K562 (cell line): Measurements from ENCODE around the gene AXIN2. TPM values are rescaled to one million over a fixed set of nuclear protein-coding genes. Genes with fewer than 3 reads are reported as not detected.

Experiments
- ATAC-seq: fragments of 200-7000 bp; cut with Tn5 transposase; 3 replicates; pipeline ENCODE4 v1.9.1; 2020; ENCODE audit warnings: moderate library complexity
- BruUV-seq: library from RNA; stranded (reverse); fragments of 400-500 nt; replicated peaks from 2 replicates; lab custom pipeline; 2021; lab: Mats Ljungman, UMichigan
- CTCF ChIA-PET: fragments of 300-600 bp; formaldehyde crosslinking; extraction: SDS; loops from one replicate; lab custom pipeline; 2021; ENCODE audit warnings: low intra/inter-chr PET ratio; lab: Yijun Ruan, JAX
- POLR2A ChIA-PET: fragments of 300-600, 350-650 bp; sonication (Branson Sonifier 250); formaldehyde crosslinking; extraction: SDS; loops from one replicate; lab custom pipeline; 2021; ENCODE audit warnings: antibody characterized with exemption, inconsistent platforms; lab: Yijun Ruan, JAX
- DNase-seq, 4 experiments: peaks; one replicate each; pipeline versions ENCODE4 v3.0.0 to v3.0.0-alpha.2; 2011 to 2018; ENCODE audit warnings: low spot score in 3 of 4, mixed read lengths in 3 of 4; ENCODE audit errors: extremely low read depth in 1 of 4
- FAIRE-seq: peaks from 2 replicates; lab custom pipeline; 2011; peaks lifted over from hg19 to GRCh38; lab: Jason Lieb, UNC
- H2AFZ ChIP-seq: 2 replicates; pipeline ENCODE4 v1.6.0; 2011; ENCODE audit warnings: low read depth, low read length, control low read depth, inconsistent platforms
- H3K27ac ChIP-seq: fragments of 200-600 bp; 3 replicates; pipeline ENCODE4 v1.8.0; 2011; ENCODE audit warnings: low read depth, mild to moderate bottlenecking, control low read depth, inconsistent platforms, low read length, moderate library complexity, mixed read lengths; ENCODE audit errors: extremely low read depth
- H3K27me3 ChIP-seq, 2 experiments: fragments of 300-600 bp in 1 of 2; 2 replicates in 1 of 2; 3 replicates in 1 of 2; pipeline versions ENCODE4 v1.6.0 to v1.8.0; 2011; ENCODE audit warnings: inconsistent platforms in 2 of 2, low read length in 2 of 2, mild to moderate bottlenecking in 1 of 2, mixed read lengths in 1 of 2, moderate library complexity in 1 of 2; ENCODE audit not compliant: control insufficient read depth in 2 of 2, insufficient read depth in 2 of 2
- H3K36me3 ChIP-seq: fragments of 300-600 bp; 3 replicates; pipeline ENCODE4 v1.8.0; 2011; ENCODE audit warnings: mild to moderate bottlenecking, low read length, inconsistent platforms; ENCODE audit not compliant: control insufficient read depth, insufficient read depth
- H3K4me1 ChIP-seq, 2 experiments: fragments of 200-600 bp in 1 of 2; replicated peaks in 1 of 2; 2 replicates in 1 of 2; 3 replicates in 1 of 2; pipeline versions ENCODE4 v1.5.1 to v1.8.0; 2011; ENCODE audit warnings: inconsistent platforms in 2 of 2, low read length in 2 of 2, mild to moderate bottlenecking in 1 of 2, mixed read lengths in 1 of 2, moderate library complexity in 1 of 2; ENCODE audit not compliant: control insufficient read depth in 2 of 2, insufficient read depth in 2 of 2
- H3K4me2 ChIP-seq: 2 replicates; pipeline ENCODE4 v1.6.1; 2011; ENCODE audit warnings: low read length, control low read depth, inconsistent platforms, mixed read lengths; ENCODE audit not compliant: insufficient read depth
- H3K4me3 ChIP-seq: fragments of 200-600 bp; sonication (generic), shearing (Covaris generic); 2 replicates; pipeline ENCODE4 v1.5.1; 2016; ENCODE audit warnings: control low read depth, inconsistent platforms
- H3K79me2 ChIP-seq: fragments of 200-600 bp; 3 replicates; pipeline ENCODE4 v1.8.0; 2011; ENCODE audit warnings: low read length, inconsistent platforms; ENCODE audit not compliant: control insufficient read depth, insufficient read depth
- H3K9ac ChIP-seq, 2 experiments: 2 replicates each; pipeline versions ENCODE4 v1.6.0 to v1.6.1; 2011; ENCODE audit warnings: low read depth in 2 of 2, low read length in 2 of 2, control low read depth in 1 of 2, inconsistent platforms in 1 of 2, mild to moderate bottlenecking in 1 of 2, mixed read lengths in 1 of 2; ENCODE audit not compliant: insufficient read depth in 1 of 2
- H3K9me1 ChIP-seq: one replicate; pipeline ENCODE4 v1.6.0; 2011; ENCODE audit warnings: inconsistent platforms, mild to moderate bottlenecking, low read length, moderate library complexity; ENCODE audit not compliant: control insufficient read depth, insufficient read depth
- H3K9me3 ChIP-seq: replicated peaks from 2 replicates; pipeline ENCODE4 v1.5.1; 2011; ENCODE audit warnings: low read depth, low read length, inconsistent platforms; ENCODE audit not compliant: control insufficient read depth, insufficient read depth
- H4K20me1 ChIP-seq: replicated peaks from 2 replicates; pipeline ENCODE4 v1.6.1; 2011; ENCODE audit warnings: low read length, inconsistent platforms, mixed read lengths; ENCODE audit not compliant: control insufficient read depth, insufficient read depth
- CBX3 ChIP-seq, 2 experiments: IDR thresholded peaks; 1 replicate in 1 of 2; 2 replicates in 1 of 2; pipeline ENCODE4 v1.6.1; 2012; ENCODE audit warnings: inconsistent platforms in 2 of 2, low read length in 2 of 2, borderline replicate concordance in 1 of 2, control low read depth in 1 of 2
- EGR1 ChIP-seq: fragments of 450-650 bp; conservative IDR thresholded peaks from 2 replicates; pipeline ENCODE4 v1.6.1; 2017; ENCODE audit warnings: mild to moderate bottlenecking
- FOXJ2 ChIP-seq: fragments of 200-800 bp; sonication (Bioruptor generic); IDR thresholded peaks from 2 replicates; pipeline ENCODE4 v1.6.1; 2016; ENCODE audit warnings: missing genetic modification characterization, missing compliant biosample characterization
- KDM2B ChIP-seq: fragments of 250-450 bp; sonication (Bioruptor Pico); IDR thresholded peaks from 2 replicates; pipeline ENCODE4 v1.8.0; 2021; ENCODE audit warnings: mild to moderate bottlenecking, moderate library complexity
- MBD1 ChIP-seq: fragments of 250-450 bp; sonication (Bioruptor Pico); IDR thresholded peaks from 2 replicates; pipeline ENCODE4 v1.8.0; 2022; ENCODE audit warnings: inconsistent platforms
- MEF2A ChIP-seq: IDR thresholded peaks from 2 replicates; pipeline ENCODE4 v1.6.1; 2011; ENCODE audit warnings: low read depth, mild to moderate bottlenecking, low read length, moderate library complexity; ENCODE audit not compliant: control insufficient read depth
- NBN ChIP-seq: fragments of 450-650 bp; IDR thresholded peaks from 2 replicates; pipeline ENCODE4 v1.6.1; 2016; ENCODE audit warnings: low read depth, mild to moderate bottlenecking
- NCOA4 ChIP-seq: fragments of 450-650 bp; IDR thresholded peaks from 2 replicates; pipeline ENCODE4 v1.6.1; 2018; ENCODE audit warnings: mild to moderate bottlenecking; ENCODE audit not compliant: partially characterized antibody
- PKNOX1 ChIP-seq: fragments of 450-650 bp; IDR thresholded peaks from 2 replicates; pipeline ENCODE4 v1.6.1; 2016
- RBBP5 ChIP-seq: fragments of 200-600 bp; sonication (generic); IDR thresholded peaks from 2 replicates; pipeline ENCODE4 v1.6.1; 2012; ENCODE audit warnings: borderline replicate concordance, mild to moderate bottlenecking, low read length, control low read depth, inconsistent platforms; ENCODE audit not compliant: insufficient read depth, poor library complexity, severe bottlenecking
- RBFOX2 ChIP-seq: fragments of 200-400 bp; formaldehyde crosslinking; IDR thresholded peaks from 2 replicates; pipeline ENCODE4 v1.6.1; 2017; ENCODE audit warnings: low read depth, mild to moderate bottlenecking, low read length, moderate library complexity
- TOE1 ChIP-seq, 2 experiments: fragments of 450-650 bp in 1 of 2; sonication (generic) in 1 of 2; formaldehyde crosslinking in 1 of 2; IDR thresholded peaks; 2 replicates each; pipeline versions ENCODE4 v1.7.1 to v1.8.0; 2016 to 2022; ENCODE audit warnings: borderline replicate concordance in 2 of 2, mild to moderate bottlenecking in 2 of 2, antibody characterized with exemption in 1 of 2, inconsistent platforms in 1 of 2, low read depth in 1 of 2, missing genetic modification reagents in 1 of 2, moderate library complexity in 1 of 2
- XRCC5 ChIP-seq: fragments of 200-400 bp; formaldehyde crosslinking; IDR thresholded peaks from 2 replicates; pipeline ENCODE4 v1.6.1; 2017; ENCODE audit warnings: low read depth, mild to moderate bottlenecking, low read length
- ZKSCAN8 ChIP-seq: fragments of 200-800 bp; sonication (Bioruptor generic); IDR thresholded peaks from 2 replicates; pipeline ENCODE4 v1.6.1; 2016; ENCODE audit warnings: missing genetic modification characterization, missing compliant biosample characterization
- ZNF280A ChIP-seq: fragments of 450-650 bp; IDR thresholded peaks from 2 replicates; pipeline ENCODE4 v1.6.1; 2018; ENCODE audit warnings: mild to moderate bottlenecking, low read depth; ENCODE audit not compliant: partially characterized antibody
- WGBS: fragments of 100-300 bp; shearing (Covaris generic); methylation state at CpG from one replicate; pipeline ENCODE4 v1.1.6; 2016; ENCODE audit warnings: low coverage, mixed read lengths; ENCODE audit not compliant: insufficient coverage; ENCODE audit errors: missing lambda C conversion rate; 5-methylcytosine and 5-hydroxymethylcytosine counted together
- in situ Hi-C: fragments of 300-500 bp; cut with MboI; formaldehyde crosslinking; loops from 4 replicates; pipeline ENCODE4 v1.15.0; 2018; ENCODE audit warnings: inconsistent platforms, mixed read lengths
- intact Hi-C: fragments of 100-400 bp; cut with micrococcal nuclease; formaldehyde crosslinking; loops from 2 replicates; pipeline ENCODE4 v1.14.2; 2022
- polyA plus RNA-seq, 8 experiments: library from polyadenylated mRNA; depleted of rRNA in 4 of 8; stranded (reverse) in 5 of 8; unstranded in 3 of 8; fragments of >200 nt; fragmentation: Nextera tagmentation in 2 of 8; fragmentation: Illumina TruSeq in 1 of 8; extraction: Ambion mirVana in 2 of 8; extraction: Trizol in 1 of 8; gene quantifications; 2 replicates each; pipeline versions ENCODE4 v1.2.1 to v1.2.3, GENCODE V29; 2011 to 2014; ENCODE audit warnings: inconsistent platforms in 1 of 8, missing spikeins in 1 of 8
- total RNA-seq, 7 experiments: library from RNA; depleted of rRNA in 6 of 7; stranded (reverse); fragments of >200 nt in 6 of 7; fragmentation: Illumina TruSeq in 2 of 7; extraction: Trizol in 2 of 7; gene quantifications; 2 replicates each; pipeline versions ENCODE4 v1.2.1 to v1.2.3, GENCODE V29; 2011 to 2021; ENCODE audit warnings: low replicate concordance in 1 of 7

The AXIN2 gene
- total and polyA plus RNA-seq, 9 of the 15 experiments (the other 6 are each of a cell fraction or from before 2014, with no cell fraction given), result 0.21 to 3.3 (median 1.2) TPM

GRCh38 chr17:65537845-65538674 is 23.4 kb downstream of the AXIN2 start:
- ATAC-seq (peak; percentile 87), DNase-seq (peak; percentile 81 to 90 (median 85)), FAIRE-seq (peak; percentile 89)
- H4K20me1 ChIP-seq, result no peaks in the 10 kb centered on the region; the same call in 1 of the 2 replicates
- peak overlapping the region; percentile 78 for H2AFZ ChIP-seq
- ChIA-PET POLR2A (interaction anchor here (0.6 kb wide), 1 partner anchor 100 kb away, joined by 4 read pairs; no protein-coding TSS in a partner anchor), CTCF (no interaction called here)
- H3K4me2 ChIP-seq, result peak overlapping the region; percentile 77
- BruUV-seq, result no TSS peak
- H3K9me1 ChIP-seq, result no peaks in the 10 kb centered on the region
- H3K4me1 ChIP-seq, result peaks cover 0 to 23% of the 10 kb centered on the region in 2 experiments; a peak in 2 of 5 replicates
- peak overlapping the region; percentile 64 to 93 for H3K9ac ChIP-seq
- in situ Hi-C loops, result no loop called here
- H3K27ac ChIP-seq, result peak overlapping the region; percentile 79
- H3K27me3 ChIP-seq, result no peaks in the 10 kb centered on the region
- H3K36me3 ChIP-seq, result peaks cover 20% of the 10 kb centered on the region; the same call in 2 of the 3 replicates
- 29% methylated on average over 36 of the region's 50 CpGs for WGBS
- peak overlapping the region; percentile 49 for H3K4me3 ChIP-seq
- intact Hi-C loops, result no loop called here
- H3K79me2 ChIP-seq, result peaks cover 41% of the 10 kb centered on the region
- no peaks in the 10 kb centered on the region for H3K9me3 ChIP-seq
- TF ChIP-seq NBN (no peak), FOXJ2 (tag) (no peak), MBD1 (no peak), RBBP5 (no peak), PKNOX1 (no peak), EGR1 (peak; percentile 99), CBX3 (IDR thresholded peaks at IDR 0.05; ENCODE audit: borderline replicate concordance in 1 of 2, low read length in 2 of 2) (no peak), ZNF280A (no peak), TOE1 (IDR thresholded peaks at IDR 0.05; ENCODE audit: borderline replicate concordance) (no peak), TOE1 (CRISPR knock-in tag; IDR thresholded peaks at IDR 0.05; ENCODE audit: borderline replicate concordance, low read depth) (no peak), XRCC5 (no peak), ZKSCAN8 (CRISPR knock-in tag) (no peak), NCOA4 (no peak), KDM2B (CRISPR knock-in tag) (no peak), RBFOX2 (peak; percentile 76), MEF2A (no peak)
